Liver (tissue), 9 donors: Measurements from ENCODE around the gene PCDH12. TPM values are rescaled to one million over a fixed set of nuclear protein-coding genes. Genes with fewer than 3 reads are reported as not detected.

Source experiments
- DNase-seq: peaks from one replicate; pipeline ENCODE4 v3.0.0-alpha.2; 2017; ENCODE audit warnings: low spot score
- H3K27ac ChIP-seq, 2 donors: one replicate each; pipeline ENCODE4 v1.7.0; 2013; ENCODE audit warnings: inconsistent platforms in 2 of 2, low read length in 2 of 2, control low read depth in 1 of 2, low read depth in 1 of 2, mild to moderate bottlenecking in 1 of 2
- H3K27me3 ChIP-seq, 4 donors: one replicate each; pipeline versions ENCODE4 v1.6.1 to v1.7.0; 2013; ENCODE audit warnings: low read length in 3 of 4, inconsistent platforms in 1 of 4, mild to moderate bottlenecking in 1 of 4, moderate library complexity in 1 of 4; ENCODE audit not compliant: control insufficient read depth in 4 of 4, insufficient read depth in 4 of 4
- H3K36me3 ChIP-seq, 4 donors: one replicate each; pipeline versions ENCODE4 v1.6.1 to v1.7.0; 2013; ENCODE audit warnings: low read length in 3 of 4, mild to moderate bottlenecking in 3 of 4, low read depth in 1 of 4, moderate library complexity in 1 of 4; ENCODE audit not compliant: control insufficient read depth in 4 of 4, insufficient read depth in 3 of 4
- H3K4me1 ChIP-seq, 4 donors: one replicate each; pipeline versions ENCODE4 v1.6.1 to v1.7.0; 2013; ENCODE audit warnings: low read length in 3 of 4, mild to moderate bottlenecking in 3 of 4, moderate library complexity in 1 of 4; ENCODE audit not compliant: control insufficient read depth in 4 of 4, insufficient read depth in 4 of 4
- H3K4me3 ChIP-seq, 3 donors: one replicate each; pipeline versions ENCODE4 v1.6.1 to v1.7.0; 2013; ENCODE audit warnings: low read length in 3 of 3, control low read depth in 1 of 3, low read depth in 1 of 3, mild to moderate bottlenecking in 1 of 3
- H3K9ac ChIP-seq, 2 donors: one replicate each; pipeline ENCODE4 v1.7.0; 2013; ENCODE audit warnings: low read length in 2 of 2, mild to moderate bottlenecking in 2 of 2, moderate library complexity in 2 of 2, control low read depth in 1 of 2, low read depth in 1 of 2
- H3K9me3 ChIP-seq, 4 donors: one replicate each; pipeline versions ENCODE4 v1.6.1 to v1.7.0; 2013; ENCODE audit warnings: low read length in 3 of 4; ENCODE audit not compliant: control insufficient read depth in 4 of 4
- EGR1 ChIP-seq, 2 donors: IDR thresholded peaks; 2 replicates each; pipeline ENCODE4 v1.6.1; 2016 to 2018; ENCODE audit warnings: antibody characterized with exemption in 2 of 2, low read depth in 2 of 2
- FOXA1 ChIP-seq: IDR thresholded peaks from 2 replicates; pipeline ENCODE4 v1.6.1; 2016; ENCODE audit warnings: antibody characterized with exemption
- FOXA2 ChIP-seq: IDR thresholded peaks from 2 replicates; pipeline ENCODE4 v1.6.1; 2016; ENCODE audit warnings: antibody characterized with exemption
- GABPA ChIP-seq, 2 donors: IDR thresholded peaks in 1 of 2; conservative IDR thresholded peaks in 1 of 2; 2 replicates each; pipeline ENCODE4 v1.6.1; 2016; ENCODE audit warnings: antibody characterized with exemption in 2 of 2, mild to moderate bottlenecking in 1 of 2, moderate library complexity in 1 of 2
- HNF4A ChIP-seq, 2 donors: conservative IDR thresholded peaks; 2 replicates each; pipeline ENCODE4 v1.6.1; 2016; ENCODE audit warnings: antibody characterized with exemption in 2 of 2, mild to moderate bottlenecking in 2 of 2
- JUND ChIP-seq, 2 donors: IDR thresholded peaks; 2 replicates each; pipeline ENCODE4 v1.6.1; 2016; ENCODE audit warnings: antibody characterized with exemption in 2 of 2
- NR2F2 ChIP-seq: IDR thresholded peaks from 2 replicates; pipeline ENCODE4 v1.6.1; 2016; ENCODE audit warnings: antibody characterized with exemption
- RAD21 ChIP-seq, 2 donors: IDR thresholded peaks; 2 replicates each; pipeline ENCODE4 v1.6.1; 2016; ENCODE audit warnings: antibody characterized with exemption in 2 of 2, mild to moderate bottlenecking in 2 of 2
- RXRA ChIP-seq, 2 donors: IDR thresholded peaks; 2 replicates each; pipeline ENCODE4 v1.6.1; 2017 to 2018; ENCODE audit warnings: antibody characterized with exemption in 2 of 2, mild to moderate bottlenecking in 1 of 2
- SP1 ChIP-seq: IDR thresholded peaks from 2 replicates; pipeline ENCODE4 v1.6.1; 2018; ENCODE audit warnings: antibody characterized with exemption, mild to moderate bottlenecking
- TAF1 ChIP-seq: conservative IDR thresholded peaks from 2 replicates; pipeline ENCODE4 v1.6.1; 2016; ENCODE audit warnings: antibody characterized with exemption, mild to moderate bottlenecking
- WGBS: extraction: QIAGEN DNeasy Blood & Tissue Kit; methylation state at CpG from one replicate; pipeline ENCODE4 v1.1.7; 2013; 5-methylcytosine and 5-hydroxymethylcytosine counted together
- polyA plus RNA-seq, 2 donors: library from polyadenylated mRNA; stranded (reverse) in 1 of 2; unstranded in 1 of 2; fragments of 200-250 nt in 1 of 2; fragments of >200 nt in 1 of 2; fragmentation: Nextera tagmentation in 1 of 2; extraction: Ambion mirVana in 1 of 2; gene quantifications; one replicate each; pipeline versions ENCODE4 v1.2.1 to v1.2.3, GENCODE V29; 2013 to 2015
- total RNA-seq, 2 donors: library from RNA; depleted of rRNA; stranded (reverse); fragments of >200 nt; gene quantifications; one replicate each; pipeline ENCODE4 v1.2.3, GENCODE V29; 2014
- TF ChIP-seq, protein P1 (sequence below): IDR thresholded peaks from 2 replicates; pipeline ENCODE4 v1.6.1; 2016; ENCODE audit warnings: antibody characterized with exemption
- TF ChIP-seq, protein P2 (sequence below): IDR thresholded peaks from 2 replicates; pipeline ENCODE4 v1.6.1; 2016; ENCODE audit warnings: antibody characterized with exemption, mild to moderate bottlenecking
- TF ChIP-seq, protein P3 (sequence below): IDR thresholded peaks from 2 replicates; pipeline ENCODE4 v1.6.1; 2016; ENCODE audit warnings: antibody characterized with exemption
- TF ChIP-seq, protein P4 (sequence below): IDR thresholded peaks from 2 replicates; pipeline ENCODE4 v1.6.1; 2016; ENCODE audit warnings: antibody characterized with exemption
- TF ChIP-seq, protein P5 (sequence below): fragments of 150-350 bp; IDR thresholded peaks from 2 replicates; pipeline ENCODE4 v1.5.1; 2017; ENCODE audit warnings: improper control_type of control experiment, low read depth, low read length; ENCODE audit not compliant: missing input control
- donor health status: healthy.
- donor health status: healthy.
- donor health status: healthy.
- donor health status: healthy.
- donor health status: healthy.

The PCDH12 gene
- total and polyA plus RNA-seq, 4 donors = 0.74 to 4.9 (median 3.8) TPM

DNA sequence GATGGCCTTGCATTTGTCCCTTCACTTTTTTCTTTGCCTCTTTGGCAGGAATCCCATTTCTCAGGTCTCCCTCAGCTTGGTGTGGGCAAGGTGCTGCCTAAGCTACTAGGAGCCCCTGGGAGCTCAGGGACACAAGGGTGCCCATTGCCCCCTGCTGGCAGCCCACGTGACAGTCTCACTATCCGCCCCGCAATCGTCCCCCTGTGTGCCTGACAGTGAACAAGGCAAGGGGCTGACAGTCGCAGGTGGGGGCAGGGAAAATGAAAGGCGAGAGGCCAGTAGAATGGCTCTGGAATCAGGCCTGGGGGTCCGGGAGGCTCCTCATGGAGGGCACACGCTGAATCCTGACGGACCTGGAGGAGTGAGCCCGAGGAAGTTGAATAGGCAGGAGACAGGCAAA is 2.0 kb upstream of the PCDH12 start:
- Histone ChIP-seq H3K4me3 (no peak overlapping the region), H3K9ac (no peak overlapping the region), H3K4me1 (peaks cover 0 to 16% (median 5%) of the 10 kb centered on the region in 4 donors), H3K9me3 (no peaks in the 10 kb centered on the region), H3K27me3 (no peaks in the 10 kb centered on the region), H3K27ac (no peak overlapping the region), H3K36me3 (no peaks in the 10 kb centered on the region)
- no peak for DNase-seq
- TF ChIP-seq GABPA (IDR thresholded peaks at IDR 0.05 in 1 of 2, conservative IDR thresholded peaks at IDR 0.05 in 1 of 2) (no peak), FOXA1 (no peak), RAD21 (IDR thresholded peaks at IDR 0.05) (peak in 1 of 2 donors; percentile 50)
- TF ChIP-seq, protein P1, sequence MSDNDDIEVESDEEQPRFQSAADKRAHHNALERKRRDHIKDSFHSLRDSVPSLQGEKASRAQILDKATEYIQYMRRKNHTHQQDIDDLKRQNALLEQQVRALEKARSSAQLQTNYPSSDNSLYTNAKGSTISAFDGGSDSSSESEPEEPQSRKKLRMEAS = no peak
- TF ChIP-seq, protein P2, sequence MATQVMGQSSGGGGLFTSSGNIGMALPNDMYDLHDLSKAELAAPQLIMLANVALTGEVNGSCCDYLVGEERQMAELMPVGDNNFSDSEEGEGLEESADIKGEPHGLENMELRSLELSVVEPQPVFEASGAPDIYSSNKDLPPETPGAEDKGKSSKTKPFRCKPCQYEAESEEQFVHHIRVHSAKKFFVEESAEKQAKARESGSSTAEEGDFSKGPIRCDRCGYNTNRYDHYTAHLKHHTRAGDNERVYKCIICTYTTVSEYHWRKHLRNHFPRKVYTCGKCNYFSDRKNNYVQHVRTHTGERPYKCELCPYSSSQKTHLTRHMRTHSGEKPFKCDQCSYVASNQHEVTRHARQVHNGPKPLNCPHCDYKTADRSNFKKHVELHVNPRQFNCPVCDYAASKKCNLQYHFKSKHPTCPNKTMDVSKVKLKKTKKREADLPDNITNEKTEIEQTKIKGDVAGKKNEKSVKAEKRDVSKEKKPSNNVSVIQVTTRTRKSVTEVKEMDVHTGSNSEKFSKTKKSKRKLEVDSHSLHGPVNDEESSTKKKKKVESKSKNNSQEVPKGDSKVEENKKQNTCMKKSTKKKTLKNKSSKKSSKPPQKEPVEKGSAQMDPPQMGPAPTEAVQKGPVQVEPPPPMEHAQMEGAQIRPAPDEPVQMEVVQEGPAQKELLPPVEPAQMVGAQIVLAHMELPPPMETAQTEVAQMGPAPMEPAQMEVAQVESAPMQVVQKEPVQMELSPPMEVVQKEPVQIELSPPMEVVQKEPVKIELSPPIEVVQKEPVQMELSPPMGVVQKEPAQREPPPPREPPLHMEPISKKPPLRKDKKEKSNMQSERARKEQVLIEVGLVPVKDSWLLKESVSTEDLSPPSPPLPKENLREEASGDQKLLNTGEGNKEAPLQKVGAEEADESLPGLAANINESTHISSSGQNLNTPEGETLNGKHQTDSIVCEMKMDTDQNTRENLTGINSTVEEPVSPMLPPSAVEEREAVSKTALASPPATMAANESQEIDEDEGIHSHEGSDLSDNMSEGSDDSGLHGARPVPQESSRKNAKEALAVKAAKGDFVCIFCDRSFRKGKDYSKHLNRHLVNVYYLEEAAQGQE = no peak
- whole genome bisulfite sequencing = 65% methylated on average over 10 of the region's 10 CpGs

DNA sequence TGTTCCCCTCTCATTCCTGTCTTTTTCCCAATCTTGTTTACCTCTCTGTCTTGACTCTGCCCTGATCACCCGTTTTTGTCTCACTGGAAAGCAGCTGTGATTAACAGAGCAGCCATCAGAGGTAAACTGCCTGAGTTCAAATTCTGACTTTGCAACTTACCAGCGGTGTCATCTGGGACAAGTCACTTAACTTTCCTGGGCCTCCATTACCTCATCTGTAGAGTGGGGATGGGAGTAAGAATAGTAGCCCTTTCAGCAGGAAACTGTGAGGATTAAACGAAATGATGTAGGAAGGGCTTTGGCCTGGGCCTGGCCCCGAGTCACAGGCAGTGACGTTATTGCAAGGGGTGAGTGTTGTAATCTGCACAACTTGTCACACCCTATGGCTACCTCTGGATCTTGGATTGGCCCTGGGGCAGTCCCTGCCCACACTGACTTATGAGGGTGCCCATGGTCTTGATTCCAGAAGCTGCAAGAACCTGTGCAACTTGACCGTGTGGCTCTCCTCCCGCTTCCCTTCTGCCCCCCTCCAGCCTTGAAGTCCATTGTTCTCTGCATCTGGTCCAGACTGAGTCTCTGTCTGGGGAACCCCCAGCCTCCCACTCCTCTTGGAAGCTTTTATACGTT is 657 bp upstream of the PCDH12 start:
- H3K9me3 ChIP-seq = no peaks in the 10 kb centered on the region
- H3K4me3 ChIP-seq = no peak overlapping the region
- H3K9ac ChIP-seq = no peak overlapping the region
- no peak for DNase-seq
- H3K4me1 ChIP-seq = peaks cover 0 to 14% (median 3%) of the 10 kb centered on the region in 4 donors
- H3K27ac ChIP-seq = peak overlapping the region in 1 of 2 donors; percentile 10
- 68% methylated on average over 8 of the region's 8 CpGs for WGBS
- no peaks in the 10 kb centered on the region for H3K36me3 ChIP-seq
- no peak for TF ChIP-seq SP1
- no peaks in the 10 kb centered on the region for H3K27me3 ChIP-seq

DNA sequence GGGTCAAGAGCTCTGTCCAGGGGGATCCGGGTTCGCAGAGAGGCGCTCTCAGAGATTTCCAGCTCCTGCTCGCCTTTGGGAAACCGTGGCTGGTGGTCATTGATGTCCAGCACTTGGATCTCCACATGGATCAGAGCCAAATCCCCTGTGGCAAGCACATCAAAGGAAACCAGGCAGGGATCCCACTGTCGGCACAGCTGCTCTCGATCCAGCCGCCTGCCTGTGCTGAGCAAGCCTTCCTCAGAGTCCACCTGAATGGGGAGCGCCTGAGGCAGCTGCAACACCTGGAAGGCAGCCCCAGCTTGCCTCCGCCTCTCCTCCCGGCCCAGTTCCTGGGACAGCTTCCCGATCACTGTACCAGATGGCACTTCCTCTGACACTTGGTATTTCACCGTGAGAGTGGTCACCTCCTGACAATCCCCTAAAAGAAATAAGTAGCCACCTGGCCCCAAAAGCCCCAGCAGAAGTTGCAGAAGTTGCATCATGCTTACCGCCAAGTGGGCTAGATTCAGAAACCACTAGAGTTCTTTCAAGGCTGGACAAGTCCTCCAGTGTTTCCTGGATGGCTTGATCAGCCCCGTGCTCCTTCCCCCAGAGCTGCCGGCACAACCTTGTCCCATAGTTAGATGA is 520 bp downstream of the PCDH12 start:
- H3K27me3 ChIP-seq = no peaks in the 10 kb centered on the region
- H3K27ac ChIP-seq = no peak overlapping the region
- H3K9me3 ChIP-seq = no peaks in the 10 kb centered on the region
- TF ChIP-seq RXRA (IDR thresholded peaks at IDR 0.05) (no peak), HNF4A (conservative IDR thresholded peaks at IDR 0.05) (no peak), FOXA1 (no peak), JUND (IDR thresholded peaks at IDR 0.05) (no peak), GABPA (IDR thresholded peaks at IDR 0.05 in 1 of 2, conservative IDR thresholded peaks at IDR 0.05 in 1 of 2) (no peak), EGR1 (IDR thresholded peaks at IDR 0.05; ENCODE audit: low read depth in 2 of 2) (no peak), SP1 (no peak), RAD21 (IDR thresholded peaks at IDR 0.05) (no peak), NR2F2 (no peak), FOXA2 (no peak), TAF1 (no peak)
- TF ChIP-seq, protein P3, sequence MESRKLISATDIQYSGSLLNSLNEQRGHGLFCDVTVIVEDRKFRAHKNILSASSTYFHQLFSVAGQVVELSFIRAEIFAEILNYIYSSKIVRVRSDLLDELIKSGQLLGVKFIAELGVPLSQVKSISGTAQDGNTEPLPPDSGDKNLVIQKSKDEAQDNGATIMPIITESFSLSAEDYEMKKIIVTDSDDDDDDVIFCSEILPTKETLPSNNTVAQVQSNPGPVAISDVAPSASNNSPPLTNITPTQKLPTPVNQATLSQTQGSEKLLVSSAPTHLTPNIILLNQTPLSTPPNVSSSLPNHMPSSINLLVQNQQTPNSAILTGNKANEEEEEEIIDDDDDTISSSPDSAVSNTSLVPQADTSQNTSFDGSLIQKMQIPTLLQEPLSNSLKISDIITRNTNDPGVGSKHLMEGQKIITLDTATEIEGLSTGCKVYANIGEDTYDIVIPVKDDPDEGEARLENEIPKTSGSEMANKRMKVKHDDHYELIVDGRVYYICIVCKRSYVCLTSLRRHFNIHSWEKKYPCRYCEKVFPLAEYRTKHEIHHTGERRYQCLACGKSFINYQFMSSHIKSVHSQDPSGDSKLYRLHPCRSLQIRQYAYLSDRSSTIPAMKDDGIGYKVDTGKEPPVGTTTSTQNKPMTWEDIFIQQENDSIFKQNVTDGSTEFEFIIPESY = no peak
- TF ChIP-seq, protein P1 = no peak
- TF ChIP-seq, protein P4, sequence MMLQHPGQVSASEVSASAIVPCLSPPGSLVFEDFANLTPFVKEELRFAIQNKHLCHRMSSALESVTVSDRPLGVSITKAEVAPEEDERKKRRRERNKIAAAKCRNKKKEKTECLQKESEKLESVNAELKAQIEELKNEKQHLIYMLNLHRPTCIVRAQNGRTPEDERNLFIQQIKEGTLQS = no peak
- TF ChIP-seq, protein P5, sequence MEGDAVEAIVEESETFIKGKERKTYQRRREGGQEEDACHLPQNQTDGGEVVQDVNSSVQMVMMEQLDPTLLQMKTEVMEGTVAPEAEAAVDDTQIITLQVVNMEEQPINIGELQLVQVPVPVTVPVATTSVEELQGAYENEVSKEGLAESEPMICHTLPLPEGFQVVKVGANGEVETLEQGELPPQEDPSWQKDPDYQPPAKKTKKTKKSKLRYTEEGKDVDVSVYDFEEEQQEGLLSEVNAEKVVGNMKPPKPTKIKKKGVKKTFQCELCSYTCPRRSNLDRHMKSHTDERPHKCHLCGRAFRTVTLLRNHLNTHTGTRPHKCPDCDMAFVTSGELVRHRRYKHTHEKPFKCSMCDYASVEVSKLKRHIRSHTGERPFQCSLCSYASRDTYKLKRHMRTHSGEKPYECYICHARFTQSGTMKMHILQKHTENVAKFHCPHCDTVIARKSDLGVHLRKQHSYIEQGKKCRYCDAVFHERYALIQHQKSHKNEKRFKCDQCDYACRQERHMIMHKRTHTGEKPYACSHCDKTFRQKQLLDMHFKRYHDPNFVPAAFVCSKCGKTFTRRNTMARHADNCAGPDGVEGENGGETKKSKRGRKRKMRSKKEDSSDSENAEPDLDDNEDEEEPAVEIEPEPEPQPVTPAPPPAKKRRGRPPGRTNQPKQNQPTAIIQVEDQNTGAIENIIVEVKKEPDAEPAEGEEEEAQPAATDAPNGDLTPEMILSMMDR = no peak
- DNase-seq = no peak
- no peaks in the 10 kb centered on the region for H3K36me3 ChIP-seq
- no peak overlapping the region for H3K9ac ChIP-seq
- H3K4me1 ChIP-seq = peaks cover 0 to 9% (median 0%) of the 10 kb centered on the region in 4 donors
- H3K4me3 ChIP-seq = peak overlapping the region in 1 of 3 donors; percentile 1
- 74% methylated on average over 16 of the region's 16 CpGs for WGBS
